OCI-LY1 (cell line): Measurements from ENCODE around the gene FBXO28.

Source experiments
- EZH2 ChIP-seq: fragments of 200-600 bp; sonication (generic), shearing (Covaris generic); IDR thresholded peaks from 2 replicates; pipeline ENCODE4 v1.8.0; 2017; ENCODE audit warnings: borderline replicate concordance, mixed run types, mild to moderate bottlenecking, antibody characterized with exemption, low read length, moderate library complexity, mixed read lengths
- TF ChIP-seq, protein P1 (sequence below): fragments of 200-600 bp; sonication (generic), shearing (Covaris generic); IDR thresholded peaks from 2 replicates; pipeline ENCODE4 v1.5.1; 2017; ENCODE audit warnings: mild to moderate bottlenecking, antibody characterized with exemption, low read length, moderate library complexity, mixed read lengths

DNA sequence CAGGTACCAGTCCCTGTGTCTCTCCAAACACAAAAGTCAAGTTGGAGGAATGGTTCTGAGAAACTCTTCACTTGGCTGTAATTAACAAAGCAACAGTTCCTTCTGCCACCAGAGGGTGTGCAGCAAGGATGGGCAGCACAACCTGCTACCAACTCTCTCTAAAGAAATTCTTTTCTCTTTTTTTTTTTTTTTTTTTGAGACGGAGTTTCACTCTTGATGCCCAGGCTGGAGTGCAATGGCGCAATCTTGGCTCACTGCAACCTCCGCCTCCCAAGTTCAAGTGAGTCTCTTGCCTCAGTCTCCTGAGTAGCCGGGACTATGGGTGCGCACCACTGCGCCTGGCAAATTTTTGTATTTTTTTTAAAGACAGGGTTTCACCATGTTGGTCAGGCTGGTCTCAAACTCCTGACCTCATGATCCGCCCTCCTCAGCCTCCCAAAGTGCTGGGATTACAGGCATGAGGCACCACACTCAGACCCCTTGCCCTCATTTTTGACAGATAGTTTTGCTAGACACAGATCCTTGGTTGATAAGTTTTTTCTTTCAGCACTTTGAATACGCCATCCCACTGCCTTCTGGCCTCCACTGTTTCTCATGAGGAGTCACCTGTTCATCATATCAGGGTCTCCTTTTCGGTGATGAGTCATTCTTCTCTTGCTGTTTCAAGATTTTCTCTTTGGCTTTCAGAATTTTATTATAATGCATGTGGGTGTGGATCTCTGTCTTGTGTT is 57.0 kb downstream of the FBXO28 start:
- TF ChIP-seq, protein P1, sequence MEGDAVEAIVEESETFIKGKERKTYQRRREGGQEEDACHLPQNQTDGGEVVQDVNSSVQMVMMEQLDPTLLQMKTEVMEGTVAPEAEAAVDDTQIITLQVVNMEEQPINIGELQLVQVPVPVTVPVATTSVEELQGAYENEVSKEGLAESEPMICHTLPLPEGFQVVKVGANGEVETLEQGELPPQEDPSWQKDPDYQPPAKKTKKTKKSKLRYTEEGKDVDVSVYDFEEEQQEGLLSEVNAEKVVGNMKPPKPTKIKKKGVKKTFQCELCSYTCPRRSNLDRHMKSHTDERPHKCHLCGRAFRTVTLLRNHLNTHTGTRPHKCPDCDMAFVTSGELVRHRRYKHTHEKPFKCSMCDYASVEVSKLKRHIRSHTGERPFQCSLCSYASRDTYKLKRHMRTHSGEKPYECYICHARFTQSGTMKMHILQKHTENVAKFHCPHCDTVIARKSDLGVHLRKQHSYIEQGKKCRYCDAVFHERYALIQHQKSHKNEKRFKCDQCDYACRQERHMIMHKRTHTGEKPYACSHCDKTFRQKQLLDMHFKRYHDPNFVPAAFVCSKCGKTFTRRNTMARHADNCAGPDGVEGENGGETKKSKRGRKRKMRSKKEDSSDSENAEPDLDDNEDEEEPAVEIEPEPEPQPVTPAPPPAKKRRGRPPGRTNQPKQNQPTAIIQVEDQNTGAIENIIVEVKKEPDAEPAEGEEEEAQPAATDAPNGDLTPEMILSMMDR = peak; percentile 30; the same call in 1 of the 2 replicates
- no peak for TF ChIP-seq EZH2
